Progenitor cell of endocrine pancreas (in vitro differentiated cells): Measurements from ENCODE around the gene ALDH3A2. TPM values are rescaled to one million over a fixed set of nuclear protein-coding genes. Genes with fewer than 3 reads are reported as not detected.

Experiments used
- DNase-seq: peaks from one replicate; pipeline ENCODE4 v3.0.0; 2021; ENCODE audit warnings: low spot score; ENCODE audit not compliant: unreplicated experiment
- H3K27ac Mint-ChIP-seq: 2 replicates; pipeline ENCODE4 v1.8.0; 2021; ENCODE audit warnings: mild to moderate bottlenecking, moderate library complexity, mixed read lengths
- H3K27me3 Mint-ChIP-seq: 2 replicates; pipeline ENCODE4 v1.8.0; 2021; ENCODE audit warnings: mixed read lengths
- H3K36me3 Mint-ChIP-seq: 2 replicates; pipeline ENCODE4 v1.8.0; 2022; ENCODE audit warnings: mixed read lengths; ENCODE audit not compliant: insufficient read depth
- H3K4me1 Mint-ChIP-seq: 2 replicates; pipeline ENCODE4 v1.8.0; 2021; ENCODE audit warnings: low read depth, mixed read lengths
- H3K4me3 Mint-ChIP-seq: 2 replicates; pipeline ENCODE4 v1.8.0; 2021; ENCODE audit warnings: low read depth, mild to moderate bottlenecking, moderate library complexity, mixed read lengths
- H3K9me3 Mint-ChIP-seq: 2 replicates; pipeline ENCODE4 v1.8.0; 2021; ENCODE audit warnings: low read depth, mixed read lengths
- CTCF ChIP-seq: fragments of 200-600 bp; sonication (generic); IDR thresholded peaks from one replicate; pipeline ENCODE4 v1.5.0; 2021; ENCODE audit warnings: antibody characterized with exemption, mild to moderate bottlenecking; ENCODE audit not compliant: unreplicated experiment
- total RNA-seq: library from RNA; stranded (reverse); gene quantifications from 2 replicates; pipeline ENCODE4 v1.2.1, GENCODE V29; 2021

The ALDH3A2 gene
- total RNA-seq, 1 donor from 2014 or later: 127 TPM

GRCh38 chr17:19656336-19656735 is 7.8 kb downstream of the ALDH3A2 start:
- no peaks in the 10 kb centered on the region for H3K27me3 Mint-ChIP-seq
- peaks cover 5% of the 10 kb centered on the region for H3K9me3 Mint-ChIP-seq
- H3K27ac Mint-ChIP-seq: no peak overlapping the region
- no peak overlapping the region for H3K4me3 Mint-ChIP-seq
- peaks cover 56% of the 10 kb centered on the region for H3K36me3 Mint-ChIP-seq
- DNase-seq: no peak
- peaks cover 25% of the 10 kb centered on the region for H3K4me1 Mint-ChIP-seq
- no peak for TF ChIP-seq CTCF

GRCh38 chr17:19656851-19657581 is 8.5 kb downstream of the ALDH3A2 start:
- DNase-seq: no peak
- no peak overlapping the region for H3K4me3 Mint-ChIP-seq
- peaks cover 53% of the 10 kb centered on the region for H3K36me3 Mint-ChIP-seq
- TF ChIP-seq CTCF: no peak
- no peaks in the 10 kb centered on the region for H3K27me3 Mint-ChIP-seq
- H3K27ac Mint-ChIP-seq: no peak overlapping the region
- peaks cover 18% of the 10 kb centered on the region for H3K4me1 Mint-ChIP-seq
- H3K9me3 Mint-ChIP-seq: peaks cover 5% of the 10 kb centered on the region

- Mint-ChIP-seq H3K27ac (no peak overlapping the region), H3K9me3 (peaks cover 5% of the 10 kb centered on the region), H3K4me1 (peaks cover 16% of the 10 kb centered on the region), H3K27me3 (no peaks in the 10 kb centered on the region), H3K4me3 (no peak overlapping the region), H3K36me3 (peaks cover 51% of the 10 kb centered on the region)
- no peak for TF ChIP-seq CTCF
- DNase-seq: no peak
Observed at GRCh38 chr17:19659366-19660177, 11.0 kb downstream of the ALDH3A2 start.

- no peak for DNase-seq
- peaks cover 16% of the 10 kb centered on the region for H3K4me1 Mint-ChIP-seq
- no peak for TF ChIP-seq CTCF
- H3K9me3 Mint-ChIP-seq: no peaks in the 10 kb centered on the region
- H3K36me3 Mint-ChIP-seq: peaks cover 48% of the 10 kb centered on the region
- no peak overlapping the region for H3K27ac Mint-ChIP-seq
- H3K27me3 Mint-ChIP-seq: no peaks in the 10 kb centered on the region
- H3K4me3 Mint-ChIP-seq: no peak overlapping the region
Observed at GRCh38 chr17:19660219-19660870, 11.8 kb downstream of the ALDH3A2 start.

- no peak for DNase-seq
- peaks cover 16% of the 10 kb centered on the region for H3K4me1 Mint-ChIP-seq
- H3K27ac Mint-ChIP-seq: no peak overlapping the region
- H3K27me3 Mint-ChIP-seq: no peaks in the 10 kb centered on the region
- H3K9me3 Mint-ChIP-seq: no peaks in the 10 kb centered on the region
- TF ChIP-seq CTCF: no peak
- no peak overlapping the region for H3K4me3 Mint-ChIP-seq
- peaks cover 45% of the 10 kb centered on the region for H3K36me3 Mint-ChIP-seq
Observed at GRCh38 chr17:19661121-19661520, 12.6 kb downstream of the ALDH3A2 start.
